SK-N-MC (cell line): ENCODE measurements around the gene BHLHE40.

Experiments used
- DNase-seq: peaks from one replicate; pipeline ENCODE4 v3.0.0-alpha.2; 2011; ENCODE audit warnings: low read depth, low spot score
- H3K27ac ChIP-seq: fragments of 200-600 bp; sonication (generic); 2 replicates; pipeline ENCODE4 v1.5.1; 2016; ENCODE audit warnings: mixed run types
- H3K36me3 ChIP-seq: fragments of 200-600 bp; sonication (generic); 2 replicates; pipeline ENCODE4 v1.6.1; 2017; ENCODE audit warnings: antibody characterized with exemption, low read length, mixed read lengths; ENCODE audit not compliant: insufficient read depth
- H3K4me3 ChIP-seq: fragments of 200-600 bp; sonication (generic); 2 replicates; pipeline ENCODE4 v1.5.1; 2016
- H3K9ac ChIP-seq: fragments of 200-600 bp; sonication (generic); 2 replicates; pipeline ENCODE4 v1.8.0; 2017; ENCODE audit warnings: mixed run types, mixed read lengths; ENCODE audit not compliant: insufficient read length
- H3K9me3 ChIP-seq: fragments of 200-600 bp; sonication (generic); 2 replicates; pipeline ENCODE4 v1.6.1; 2017; ENCODE audit warnings: low read depth, mild to moderate bottlenecking, antibody characterized with exemption, low read length, moderate library complexity, mixed read lengths
- EZH2 ChIP-seq: fragments of 200-600 bp; sonication (generic); IDR thresholded peaks from one replicate; pipeline ENCODE4 v1.6.1; 2017; ENCODE audit warnings: antibody characterized with exemption
- FOXP2 ChIP-seq: optimal IDR thresholded peaks from 2 replicates; pipeline ENCODE3; 2011; ENCODE audit warnings: mild to moderate bottlenecking, moderate library complexity; ENCODE audit not compliant: insufficient read depth; ENCODE audit errors: extremely low read length, control extremely low read depth
- POLR2AphosphoS5 ChIP-seq: IDR thresholded peaks from 2 replicates; pipeline ENCODE4 v1.6.1; 2012; ENCODE audit warnings: mild to moderate bottlenecking, low read depth, low read length, borderline replicate concordance

The BHLHE40 gene

GRCh38 chr3:4979428-4980228 is at the start of gene BHLHE40:
TSS of gene BHLHE40 (plus strand) at chr3:4979437. CDS start at chr3:4979719, 282 bp downstream.
- TF ChIP-seq EZH2 (no peak), POLR2AphosphoS5 (no peak), FOXP2 (no peak)
- no peaks in the 10 kb centered on the region for H3K36me3 ChIP-seq
- DNase-seq, result no peak
- no peaks in the 10 kb centered on the region for H3K9me3 ChIP-seq
- H3K9ac ChIP-seq, result no peak within 1 kb of the TSS
- no peak within 1 kb of the TSS for H3K27ac ChIP-seq
- H3K4me3 ChIP-seq, result peak within 1 kb of the TSS; percentile 74

DNA sequence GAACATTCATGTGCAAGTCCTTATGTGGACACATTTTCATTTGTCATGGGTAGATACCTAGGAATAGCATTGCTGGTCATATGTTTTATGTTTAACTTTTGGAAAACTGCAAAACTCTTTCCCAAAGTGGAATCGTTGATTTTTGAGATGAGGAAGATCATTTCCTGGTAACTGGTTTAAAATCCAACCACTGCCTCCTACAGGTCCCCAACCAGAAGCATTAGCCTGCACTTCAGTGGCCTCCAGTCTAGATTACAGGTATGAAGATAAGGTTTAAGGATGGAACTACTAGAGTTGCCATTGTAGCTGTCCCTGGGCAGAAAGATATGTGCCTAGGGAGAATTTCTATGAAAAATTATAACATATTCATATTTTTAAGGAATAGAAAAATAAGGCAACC is 48.7 kb upstream of the BHLHE40 start:
- no peak for DNase-seq
- Histone ChIP-seq H3K9ac (no peak overlapping the region), H3K9me3 (no peaks in the 10 kb centered on the region), H3K4me3 (no peak overlapping the region), H3K27ac (no peak overlapping the region), H3K36me3 (no peaks in the 10 kb centered on the region)
- no peak for TF ChIP-seq FOXP2
- no peak for TF ChIP-seq EZH2
- TF ChIP-seq POLR2AphosphoS5, result no peak

DNA sequence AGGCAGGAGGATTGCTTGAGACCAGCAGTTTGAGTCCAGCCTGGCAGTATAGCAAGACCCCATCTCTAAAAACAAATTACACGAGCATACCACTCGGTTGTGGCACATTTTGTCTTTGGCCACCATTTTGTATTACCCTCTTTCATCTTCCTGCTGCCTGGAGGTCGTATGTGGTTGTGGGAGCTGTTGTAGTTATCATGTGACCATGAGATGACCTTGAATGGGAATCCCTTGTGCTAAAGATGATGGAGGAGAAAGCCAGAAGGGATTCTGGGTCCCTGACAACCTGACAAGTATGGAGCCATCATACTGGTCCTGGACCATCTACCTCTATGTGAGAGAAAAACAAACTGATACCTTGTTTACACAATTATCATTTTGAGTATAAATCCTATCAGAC is 45.2 kb upstream of the BHLHE40 start:
- no peaks in the 10 kb centered on the region for H3K9me3 ChIP-seq
- TF ChIP-seq POLR2AphosphoS5, result no peak
- no peak for TF ChIP-seq EZH2
- TF ChIP-seq FOXP2, result no peak
- H3K27ac ChIP-seq, result no peak overlapping the region
- no peak for DNase-seq
- no peak overlapping the region for H3K9ac ChIP-seq
- H3K4me3 ChIP-seq, result no peak overlapping the region
- H3K36me3 ChIP-seq, result no peaks in the 10 kb centered on the region

DNA sequence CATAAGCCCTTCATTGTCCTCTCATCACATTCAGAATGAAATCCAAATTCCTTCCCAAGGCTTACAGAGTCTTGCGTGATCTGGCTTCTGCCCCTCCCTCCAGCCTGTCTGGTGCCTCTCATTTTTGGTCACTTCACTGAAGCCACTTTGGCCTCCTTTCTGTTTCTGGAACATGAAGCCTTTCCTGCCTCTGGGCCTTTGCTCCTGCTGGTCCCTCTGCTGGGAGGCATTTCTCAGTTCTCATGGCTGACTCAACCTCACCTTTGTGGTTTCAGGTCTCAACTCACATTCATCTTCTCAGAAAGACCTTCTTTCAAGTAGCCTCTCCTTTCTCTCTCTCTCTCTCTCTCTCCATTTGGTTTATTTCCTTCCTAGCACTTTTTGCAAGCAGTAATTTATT is 43.9 kb upstream of the BHLHE40 start:
- H3K9ac ChIP-seq, result no peak overlapping the region
- TF ChIP-seq EZH2, result no peak
- TF ChIP-seq FOXP2, result no peak
- no peak for TF ChIP-seq POLR2AphosphoS5
- DNase-seq, result no peak
- H3K9me3 ChIP-seq, result no peaks in the 10 kb centered on the region
- H3K4me3 ChIP-seq, result no peak overlapping the region
- no peak overlapping the region for H3K27ac ChIP-seq
- H3K36me3 ChIP-seq, result no peaks in the 10 kb centered on the region

GRCh38 chr3:4936982-4937614 is 42.1 kb upstream of the BHLHE40 start:
- TF ChIP-seq POLR2AphosphoS5, result no peak
- TF ChIP-seq FOXP2, result no peak
- no peak for TF ChIP-seq EZH2
- no peak for DNase-seq
- Histone ChIP-seq H3K27ac (no peak overlapping the region), H3K36me3 (no peaks in the 10 kb centered on the region), H3K9ac (no peak overlapping the region), H3K4me3 (no peak overlapping the region), H3K9me3 (no peaks in the 10 kb centered on the region)

- Histone ChIP-seq H3K9ac (no peak overlapping the region), H3K9me3 (no peaks in the 10 kb centered on the region), H3K36me3 (no peaks in the 10 kb centered on the region), H3K4me3 (no peak overlapping the region), H3K27ac (no peak overlapping the region)
- DNase-seq, result no peak
- TF ChIP-seq POLR2AphosphoS5, result no peak
- TF ChIP-seq EZH2, result no peak
- no peak for TF ChIP-seq FOXP2
Observed at GRCh38 chr3:4938281-4938982, 40.8 kb upstream of the BHLHE40 start.

GRCh38 chr3:4939276-4939675 is 40.0 kb upstream of the BHLHE40 start:
- Histone ChIP-seq H3K9ac (no peak overlapping the region), H3K36me3 (no peaks in the 10 kb centered on the region), H3K9me3 (no peaks in the 10 kb centered on the region), H3K4me3 (no peak overlapping the region), H3K27ac (no peak overlapping the region)
- DNase-seq, result no peak
- TF ChIP-seq POLR2AphosphoS5, result no peak

GRCh38 chr3:4940985-4941384 is 38.3 kb upstream of the BHLHE40 start:
- Histone ChIP-seq H3K27ac (no peak overlapping the region), H3K36me3 (no peaks in the 10 kb centered on the region), H3K4me3 (no peak overlapping the region), H3K9ac (no peak overlapping the region), H3K9me3 (no peaks in the 10 kb centered on the region)
- DNase-seq, result no peak
- TF ChIP-seq POLR2AphosphoS5 (no peak), FOXP2 (no peak), EZH2 (no peak)
